ENCODE measurements around the gene OLA1.
A peak's percentile ranks its signal among the peaks of the same experiment; 100 is the strongest.

Gene OLA1

GRCh38 chr2:174070281-174070680, 178.1 kb downstream of the OLA1 start:
- DNase-seq (ENCODE audit: low read depth in 2 of 2, low spot score in 1 of 2), result no peak

GRCh38 chr2:174067815-174068214, 180.5 kb downstream of the OLA1 start:
- no peak for DNase-seq (ENCODE audit: low read depth in 2 of 2, low spot score in 1 of 2)

GRCh38 chr2:174066871-174067270, 181.5 kb downstream of the OLA1 start:
- no peak for DNase-seq (ENCODE audit: low read depth in 2 of 2, low spot score in 1 of 2)

- no peak for DNase-seq (ENCODE audit: low read depth in 2 of 2, low spot score in 1 of 2)
Observed at GRCh38 chr2:174063492-174064092, 184.7 kb downstream of the OLA1 start.

GRCh38 chr2:174062934-174063333, 185.4 kb downstream of the OLA1 start:
- DNase-seq (ENCODE audit: low read depth in 2 of 2, low spot score in 1 of 2), result no peak

GRCh38 chr2:174059884-174060244, 188.5 kb downstream of the OLA1 start:
- DNase-seq (ENCODE audit: low read depth in 2 of 2, low spot score in 1 of 2), result no peak

- DNase-seq (ENCODE audit: low read depth in 2 of 2, low spot score in 1 of 2), result no peak
Observed at GRCh38 chr2:174059178-174059883, 189.0 kb downstream of the OLA1 start.

- no peak for DNase-seq (ENCODE audit: low read depth in 2 of 2, low spot score in 1 of 2)
Observed at GRCh38 chr2:174058456-174058855, 189.9 kb downstream of the OLA1 start.

- no peak for DNase-seq (ENCODE audit: low read depth in 2 of 2, low spot score in 1 of 2)
Observed at GRCh38 chr2:174058026-174058425, 190.3 kb downstream of the OLA1 start.

GRCh38 chr2:174054926-174055325, 193.4 kb downstream of the OLA1 start:
- no peak for DNase-seq (ENCODE audit: low read depth in 2 of 2, low spot score in 1 of 2)

- DNase-seq (ENCODE audit: low read depth in 2 of 2, low spot score in 1 of 2), result no peak
Observed at GRCh38 chr2:174053355-174054151, 194.8 kb downstream of the OLA1 start.

- no peak for DNase-seq (ENCODE audit: low read depth in 2 of 2, low spot score in 1 of 2)
Observed at GRCh38 chr2:174052584-174052976, 195.8 kb downstream of the OLA1 start.

- DNase-seq (ENCODE audit: low read depth in 2 of 2, low spot score in 1 of 2), result no peak
Observed at GRCh38 chr2:174051741-174052583, 196.4 kb downstream of the OLA1 start.

- no peak for DNase-seq (ENCODE audit: low read depth in 2 of 2, low spot score in 1 of 2)
Observed at GRCh38 chr2:174051068-174051467, 197.3 kb downstream of the OLA1 start.

- DNase-seq (ENCODE audit: low read depth in 2 of 2, low spot score in 1 of 2), result no peak
Observed at GRCh38 chr2:174049895-174050294, 198.4 kb downstream of the OLA1 start.

GRCh38 chr2:174048243-174048642, 200.1 kb downstream of the OLA1 start:
- no peak for DNase-seq (ENCODE audit: low read depth in 2 of 2, low spot score in 1 of 2)

GRCh38 chr2:174047746-174048145, 200.6 kb downstream of the OLA1 start:
- no peak for DNase-seq (ENCODE audit: low read depth in 2 of 2, low spot score in 1 of 2)

GRCh38 chr2:174046172-174046571, 202.2 kb downstream of the OLA1 start:
- no peak for DNase-seq (ENCODE audit: low read depth in 2 of 2, low spot score in 1 of 2)

GRCh38 chr2:174044556-174044955, 203.8 kb downstream of the OLA1 start:
- DNase-seq (ENCODE audit: low read depth in 2 of 2, low spot score in 1 of 2), result no peak

- DNase-seq (ENCODE audit: low read depth in 2 of 2, low spot score in 1 of 2), result no peak
Observed at GRCh38 chr2:174040417-174040701, 208.0 kb downstream of the OLA1 start.

GRCh38 chr2:174039551-174040416, 208.5 kb downstream of the OLA1 start:
- peak; percentile 60 to 75 for DNase-seq (ENCODE audit: low read depth in 2 of 2, low spot score in 1 of 2)
